HG02852 (cell line): ENCODE data around the gene DACH2.

ENCODE experiments used
- ATAC-seq: cut with Tn5 transposase; IDR thresholded peaks from one replicate; pipeline ENCODE4 v1.9.1; 2021; ENCODE audit warnings: mild to moderate bottlenecking, moderate library complexity; ENCODE audit not compliant: unreplicated experiment

The DACH2 gene

DNA sequence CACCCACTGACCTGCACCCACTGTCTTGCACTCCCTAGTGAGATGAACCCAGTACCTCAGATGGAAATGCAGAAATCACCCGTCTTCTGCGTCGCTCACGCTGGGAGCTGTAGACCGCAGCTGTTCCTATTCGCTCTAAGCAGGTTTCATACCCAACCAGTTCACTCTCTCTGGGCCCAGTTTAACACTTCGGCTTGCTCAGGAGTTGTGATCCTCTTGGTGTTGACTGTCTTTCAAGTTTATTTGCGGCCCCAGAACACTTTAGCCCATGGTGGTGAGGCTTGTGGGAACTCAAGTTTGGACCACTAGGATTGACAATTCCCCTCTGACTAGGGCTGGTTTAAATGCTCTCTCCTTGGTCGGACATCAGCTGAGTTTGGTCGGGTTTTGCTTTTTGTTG lies 147.0 kb downstream of the DACH2 start:
- no peak for ATAC-seq

DNA sequence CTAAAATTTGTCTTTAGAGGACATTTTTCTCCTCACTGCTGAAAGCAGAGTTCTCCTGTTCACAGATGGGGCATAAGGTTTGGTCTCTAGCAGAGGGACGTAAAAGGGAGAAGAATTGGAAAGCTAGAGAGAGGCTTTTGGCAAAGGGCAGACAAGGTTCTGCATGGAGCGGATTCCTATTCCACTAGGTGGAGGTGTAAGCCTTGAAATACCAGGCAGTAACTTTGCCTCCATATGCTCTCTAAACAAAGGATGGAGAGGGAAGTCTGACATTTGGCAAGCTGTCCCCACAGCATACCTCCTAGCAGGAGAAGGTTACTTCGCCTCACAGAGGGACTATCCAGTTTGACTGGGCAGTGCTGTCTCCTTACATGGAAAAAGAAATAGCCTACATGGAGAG lies 174.7 kb downstream of the DACH2 start:
- no peak for ATAC-seq

DNA sequence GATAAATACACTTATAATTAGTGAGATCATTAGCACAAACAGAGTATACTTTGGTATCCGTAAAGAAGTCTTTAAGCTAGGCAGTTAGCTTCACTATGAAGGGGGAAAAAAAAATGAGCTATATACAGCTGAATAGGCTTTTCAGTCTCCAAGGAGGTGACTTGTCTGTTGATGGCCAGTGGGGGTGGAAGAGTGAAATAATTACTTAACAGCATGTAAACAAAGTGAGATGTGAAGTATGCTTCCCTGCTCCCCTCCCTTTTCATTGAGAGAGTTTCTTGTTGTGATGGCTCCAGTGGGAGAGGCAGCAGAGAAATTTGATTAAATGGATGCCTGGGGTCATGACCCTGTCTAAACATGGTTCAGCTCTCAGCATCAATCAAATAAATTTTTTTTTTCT lies 180.9 kb downstream of the DACH2 start:
- ATAC-seq: no peak

DNA sequence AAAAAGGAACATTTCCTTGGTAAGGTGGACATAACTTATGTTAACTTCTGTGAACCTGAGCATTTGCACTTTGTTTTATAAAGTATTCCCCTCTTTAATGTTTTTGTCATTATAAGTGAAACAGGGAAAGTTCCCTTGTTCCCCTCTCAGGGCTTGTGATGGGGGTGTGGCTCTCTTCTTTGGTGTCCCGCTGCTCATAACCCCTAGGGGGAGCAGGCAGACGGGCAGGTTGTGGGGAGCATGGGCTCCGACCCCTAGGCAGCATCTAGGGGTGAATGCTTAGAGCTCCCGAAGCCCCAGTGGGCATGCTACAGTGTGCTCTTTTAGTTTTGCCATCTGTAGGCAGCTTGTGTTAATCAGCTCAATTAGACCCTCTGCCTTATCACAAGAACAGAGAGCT lies 200.4 kb downstream of the DACH2 start:
- no peak for ATAC-seq

DNA sequence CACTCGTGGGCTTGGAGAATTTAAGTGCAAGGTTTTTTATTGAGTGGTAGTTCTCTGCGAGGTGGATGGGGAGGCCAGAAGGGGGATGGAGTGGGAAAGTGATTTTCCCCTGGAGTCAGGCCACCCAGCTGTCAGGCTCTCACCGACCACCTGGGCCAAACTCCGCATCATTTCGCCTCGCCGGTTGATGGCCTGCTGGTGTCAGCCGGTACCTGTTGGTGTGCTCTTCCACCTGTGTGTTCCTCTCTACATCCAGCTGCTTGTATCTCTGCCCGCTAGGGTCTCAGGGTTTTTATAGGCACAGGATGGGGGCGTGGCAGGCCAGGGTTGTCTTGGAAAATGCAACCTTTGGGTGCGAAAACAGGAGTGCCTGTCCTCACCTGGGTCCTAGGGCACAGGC lies 200.9 kb downstream of the DACH2 start:
- ATAC-seq: no peak

DNA sequence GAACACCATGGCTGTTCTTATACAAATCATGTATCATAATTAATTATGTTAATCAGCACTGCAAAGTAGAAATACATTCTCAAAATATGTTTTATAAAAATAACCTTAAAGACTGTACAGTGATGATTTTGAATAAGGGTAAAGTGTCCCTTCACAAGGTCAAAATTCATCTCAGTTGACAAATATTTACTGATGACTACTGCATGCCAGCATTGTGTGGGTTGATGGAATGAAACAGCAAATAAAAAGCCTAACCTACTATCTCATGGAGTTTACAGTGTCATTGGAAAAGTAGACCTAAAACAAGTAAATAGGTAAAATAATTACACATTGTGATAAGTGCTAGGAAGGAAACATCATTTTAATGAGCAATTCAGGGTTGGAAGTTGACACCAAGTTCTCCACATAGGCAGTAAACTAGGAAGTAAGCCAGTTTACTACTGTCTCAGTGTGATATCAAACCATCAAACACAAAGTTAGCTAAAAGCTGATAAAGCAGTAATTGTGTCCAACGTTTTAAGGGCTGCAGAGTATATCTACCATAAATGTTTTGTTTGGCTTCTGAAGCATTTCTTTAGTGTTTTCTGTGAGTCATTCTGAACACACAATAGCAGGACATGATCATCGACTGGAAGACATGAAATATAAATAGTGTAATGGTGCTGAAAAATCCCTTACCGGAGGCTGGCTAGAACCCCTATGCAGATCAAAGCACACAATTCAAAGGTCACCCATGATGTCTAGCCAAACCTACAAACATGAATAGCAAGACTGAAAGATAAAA lies 221.8 kb downstream of the DACH2 start:
- no peak for ATAC-seq

DNA sequence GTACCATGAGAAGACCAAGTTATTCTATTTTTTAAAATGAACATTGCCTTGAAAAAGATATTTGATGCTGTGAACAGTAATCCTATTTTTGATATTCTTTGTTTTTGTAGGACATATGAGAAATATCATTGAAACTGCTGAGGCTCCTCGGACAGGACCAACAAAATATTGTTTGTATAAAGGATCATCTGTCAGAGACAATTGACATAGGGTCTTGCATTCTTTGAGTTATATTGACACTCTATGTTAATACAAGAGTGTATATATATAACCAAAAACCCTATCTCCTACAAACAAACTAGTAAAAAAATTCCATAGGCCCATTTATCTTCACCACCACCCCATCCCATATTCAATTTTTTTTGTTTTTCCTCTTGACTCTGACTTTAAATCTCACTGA lies 222.7 kb downstream of the DACH2 start:
- ATAC-seq: no peak

DNA sequence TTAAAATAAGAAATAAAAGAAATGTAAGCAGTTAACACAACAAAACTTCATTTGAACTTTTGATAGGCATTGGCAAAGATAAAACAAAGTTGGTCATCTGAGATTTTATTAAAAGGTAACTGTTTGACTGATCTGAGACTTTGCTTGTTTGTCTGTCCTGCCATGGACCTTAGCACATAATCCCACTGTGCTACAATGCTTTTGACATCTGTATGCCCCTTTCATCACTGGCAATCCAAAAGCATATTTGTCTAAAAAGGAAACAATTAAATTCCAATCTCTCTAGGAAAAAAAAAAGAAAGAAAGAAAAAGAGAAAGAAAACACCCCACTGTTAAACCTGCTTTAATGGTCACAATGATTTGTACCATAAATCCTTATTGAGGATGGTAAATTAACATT lies 231.0 kb downstream of the DACH2 start:
- ATAC-seq: no peak

DNA sequence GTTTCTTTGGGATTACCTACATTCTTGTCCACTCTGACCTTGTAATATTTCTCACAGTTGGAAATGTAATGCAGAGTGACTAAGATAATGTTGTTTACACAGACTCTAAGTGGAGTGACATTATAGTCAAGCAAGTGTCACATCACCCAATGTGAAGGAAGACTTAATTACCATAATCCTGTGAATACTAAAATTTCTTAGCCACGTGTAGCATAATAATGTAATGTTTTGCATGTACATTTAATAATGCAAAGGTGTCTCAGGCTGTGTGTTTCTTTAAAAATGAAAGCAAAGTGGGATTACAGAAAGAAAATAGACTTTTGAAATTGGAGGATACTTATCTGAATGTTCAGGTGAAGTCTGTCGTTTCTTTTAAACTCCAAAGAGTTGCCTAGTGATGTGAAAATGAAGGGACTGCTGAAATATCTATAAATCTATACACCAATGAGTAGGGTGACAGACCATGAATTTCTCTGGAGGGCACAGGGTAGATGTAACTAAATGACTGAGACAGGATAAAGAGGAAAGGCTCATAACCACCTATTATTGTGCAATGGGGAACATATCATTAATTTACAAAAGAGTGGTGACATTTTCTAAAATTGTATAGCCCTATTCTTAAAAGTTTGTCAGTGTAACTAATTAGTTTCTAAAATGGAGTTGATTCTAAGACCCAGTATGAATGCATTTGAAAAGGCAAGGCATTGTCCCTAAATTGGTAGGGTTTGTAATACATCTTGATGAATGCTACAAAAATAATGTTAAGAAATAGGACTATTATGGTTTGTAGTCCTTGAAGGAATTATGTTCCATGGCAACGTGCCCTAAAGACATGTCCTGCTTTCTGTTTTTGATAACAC lies 235.7 kb downstream of the DACH2 start:
- no peak for ATAC-seq

DNA sequence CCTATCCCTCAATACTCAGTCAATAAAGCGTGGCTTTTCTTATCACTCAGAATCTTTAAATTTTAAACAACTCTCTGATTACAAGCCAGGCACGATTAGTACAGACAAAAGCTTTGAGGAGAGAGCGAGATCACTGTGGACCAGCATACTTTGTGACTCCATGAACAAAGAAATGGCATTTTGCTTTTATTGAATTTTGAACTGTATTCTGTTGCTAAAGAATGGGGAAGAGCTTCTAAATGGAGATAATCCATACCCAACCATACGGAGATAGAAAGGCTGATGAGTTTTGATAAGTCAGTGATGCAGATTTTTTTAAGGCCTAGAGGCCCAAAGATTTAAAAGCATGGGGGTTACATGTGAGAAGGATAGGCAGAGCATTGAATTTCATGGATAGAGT lies 259.1 kb downstream of the DACH2 start:
- ATAC-seq: no peak

DNA sequence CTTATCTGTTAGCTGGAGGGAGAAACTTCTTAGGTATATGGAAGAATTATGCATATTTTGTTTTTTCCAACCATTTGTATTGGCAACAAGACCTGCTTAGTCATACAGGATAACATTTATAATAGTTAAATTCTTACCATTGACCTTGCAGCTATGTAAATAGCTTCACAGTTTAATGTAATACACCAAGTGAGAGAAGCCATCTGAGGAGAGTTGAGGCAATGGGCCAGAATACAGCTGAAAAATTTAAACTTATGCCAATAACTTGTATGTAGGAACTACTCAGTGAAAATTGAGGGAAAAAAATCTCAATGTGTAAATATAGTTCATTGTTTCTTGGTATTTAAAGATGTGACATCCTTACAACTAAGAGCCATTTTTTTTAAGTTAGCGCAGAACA lies 273.5 kb downstream of the DACH2 start:
- ATAC-seq: no peak

DNA sequence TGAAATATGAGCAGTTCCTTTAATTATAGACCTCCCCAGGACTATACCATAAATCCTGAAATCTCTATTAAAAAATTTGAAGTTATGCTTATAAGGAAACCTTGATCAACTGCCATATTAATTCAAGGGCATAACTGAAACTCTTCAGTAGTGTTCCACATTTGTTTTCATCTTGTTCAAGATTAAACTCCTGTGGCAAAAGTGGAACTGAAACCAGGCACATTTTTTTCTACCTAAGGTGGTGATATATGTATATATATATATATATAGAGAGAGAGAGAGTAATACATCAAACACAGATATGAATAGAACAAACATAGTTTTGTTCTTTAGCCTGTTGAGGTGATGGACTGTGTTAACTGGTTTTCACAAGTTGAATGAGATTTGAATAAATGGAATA lies 287.9 kb downstream of the DACH2 start:
- ATAC-seq: no peak

DNA sequence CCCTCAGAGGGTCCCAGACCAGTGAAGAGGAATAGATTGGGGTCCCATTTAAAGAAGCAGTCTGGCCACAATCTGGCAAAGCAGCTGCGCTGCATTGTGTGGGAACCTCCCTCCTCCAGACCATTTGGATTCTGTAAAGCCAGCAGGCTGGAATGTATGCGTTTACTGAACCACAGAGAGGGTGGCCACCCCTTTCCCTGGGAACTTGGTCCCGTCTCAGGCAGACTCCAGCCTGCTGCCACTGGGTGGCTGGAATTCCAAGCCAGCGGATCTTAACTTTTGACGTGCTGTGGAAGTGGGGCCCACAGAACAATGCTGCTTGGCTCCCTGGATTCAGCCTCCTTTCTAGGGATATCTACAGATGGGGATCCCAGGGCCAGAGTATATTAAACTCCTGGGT lies 307.2 kb downstream of the DACH2 start:
- ATAC-seq: no peak

DNA sequence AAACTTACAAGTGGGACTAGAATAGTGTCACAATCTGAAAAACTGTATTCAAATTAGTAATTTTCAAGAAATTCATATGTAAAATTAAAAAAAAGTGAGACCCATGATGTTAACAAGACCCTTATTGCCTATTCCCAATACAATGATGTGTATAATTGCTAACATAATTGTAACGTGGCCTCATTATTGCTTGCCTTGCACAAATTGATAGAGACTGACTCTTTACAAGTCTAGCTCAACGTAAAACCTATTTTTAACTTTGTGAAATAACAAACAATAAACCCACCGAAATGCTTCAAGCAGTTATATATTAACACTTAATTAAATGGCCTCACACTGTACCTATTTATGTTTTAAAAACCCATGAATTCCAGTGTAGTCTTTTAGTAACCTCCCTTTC lies 312.5 kb downstream of the DACH2 start:
- ATAC-seq: no peak

DNA sequence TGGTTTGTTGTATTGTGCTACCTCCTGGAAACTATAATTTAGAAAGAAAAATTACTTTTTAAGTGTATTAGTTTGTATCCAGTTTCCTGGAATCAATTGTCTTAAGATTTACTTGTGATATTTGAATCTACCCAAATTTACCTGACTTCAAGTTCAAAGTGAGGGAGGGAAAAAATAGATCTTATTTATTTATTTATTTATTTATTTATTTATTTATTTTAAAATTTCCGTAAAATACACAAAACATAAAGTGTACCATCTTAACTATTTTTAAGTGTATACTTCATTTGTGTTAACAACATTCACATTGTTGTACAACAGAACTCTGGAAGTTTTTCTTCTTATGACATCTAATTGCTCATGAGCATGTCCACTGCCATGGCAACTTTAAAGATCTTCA lies 356.0 kb downstream of the DACH2 start:
- no peak for ATAC-seq

DNA sequence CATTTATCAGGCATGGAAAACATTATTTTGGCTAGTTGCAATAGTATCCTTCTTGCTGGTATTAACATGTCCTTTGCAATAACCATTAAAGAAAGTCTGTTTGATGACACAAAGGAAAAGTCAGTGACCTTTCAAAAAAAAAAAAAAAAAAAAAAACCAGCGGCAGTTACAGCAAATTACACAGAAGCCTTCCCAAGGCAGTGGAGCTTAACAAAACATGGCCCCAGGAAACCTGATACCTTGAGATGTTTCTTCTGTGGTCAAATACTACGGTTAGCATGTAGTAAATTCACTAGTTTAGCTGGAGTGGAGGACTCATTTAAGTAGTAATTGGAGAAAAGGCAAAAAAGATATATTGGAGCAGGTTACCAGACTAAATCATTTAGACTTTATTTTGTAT lies 359.1 kb downstream of the DACH2 start:
- no peak for ATAC-seq

DNA sequence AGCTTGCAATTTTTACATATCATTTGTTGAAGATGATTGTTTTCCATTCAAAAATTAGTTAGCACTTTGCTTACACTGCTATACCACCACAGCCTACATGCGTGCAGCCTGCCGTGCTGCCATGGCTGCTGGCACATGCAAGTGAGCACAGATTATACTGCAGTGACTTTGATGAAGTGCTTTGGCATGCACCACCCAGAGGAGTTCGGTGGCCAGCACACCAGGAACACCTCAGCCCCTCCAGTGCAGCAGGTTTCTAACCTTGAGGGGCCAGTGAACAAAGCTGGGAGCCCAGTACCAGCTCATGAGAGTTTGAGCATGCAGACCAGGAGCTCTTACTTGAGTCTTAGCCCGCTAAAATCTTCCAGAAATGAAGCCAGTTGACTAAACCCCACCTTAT lies 431.5 kb downstream of the DACH2 start:
- ATAC-seq: no peak

DNA sequence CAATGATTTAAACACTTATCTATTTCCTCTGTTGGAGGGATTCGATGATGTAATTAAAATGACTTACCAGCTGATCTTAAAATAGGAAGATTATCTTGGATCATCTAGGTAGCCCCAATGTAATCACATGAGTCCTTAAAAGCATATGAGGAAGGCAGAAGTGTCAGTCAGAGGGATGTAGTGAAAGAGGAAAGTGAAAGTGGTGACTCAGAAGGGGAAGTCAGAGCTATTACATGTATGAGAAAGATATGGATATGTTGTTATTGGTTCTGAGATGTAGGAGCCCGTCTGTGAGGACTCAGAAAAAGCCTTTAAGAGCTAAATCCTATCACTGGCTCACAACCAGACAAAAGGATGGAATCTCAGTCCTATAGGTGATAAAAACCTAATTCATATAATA lies 456.4 kb downstream of the DACH2 start:
- ATAC-seq: peak; percentile 91

DNA sequence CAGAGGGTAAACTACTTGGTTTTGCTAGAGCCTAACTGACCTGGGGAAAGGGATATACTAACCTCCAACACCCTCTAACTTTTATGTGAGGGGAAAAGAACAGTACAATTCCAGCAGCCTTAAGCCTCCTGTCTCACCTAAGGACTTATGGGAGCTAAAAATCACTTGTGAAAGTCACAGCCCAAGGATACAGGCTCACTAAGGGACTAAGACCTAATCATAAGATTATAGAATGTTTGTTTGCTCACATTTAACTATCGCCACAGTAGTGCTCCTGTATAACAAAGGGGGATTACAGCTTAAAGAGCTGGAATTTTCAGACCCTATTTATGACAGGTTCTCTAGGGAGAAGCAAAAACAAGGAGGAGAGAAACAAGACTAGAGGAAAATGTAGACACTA lies 548.7 kb downstream of the DACH2 start:
- no peak for ATAC-seq

DNA sequence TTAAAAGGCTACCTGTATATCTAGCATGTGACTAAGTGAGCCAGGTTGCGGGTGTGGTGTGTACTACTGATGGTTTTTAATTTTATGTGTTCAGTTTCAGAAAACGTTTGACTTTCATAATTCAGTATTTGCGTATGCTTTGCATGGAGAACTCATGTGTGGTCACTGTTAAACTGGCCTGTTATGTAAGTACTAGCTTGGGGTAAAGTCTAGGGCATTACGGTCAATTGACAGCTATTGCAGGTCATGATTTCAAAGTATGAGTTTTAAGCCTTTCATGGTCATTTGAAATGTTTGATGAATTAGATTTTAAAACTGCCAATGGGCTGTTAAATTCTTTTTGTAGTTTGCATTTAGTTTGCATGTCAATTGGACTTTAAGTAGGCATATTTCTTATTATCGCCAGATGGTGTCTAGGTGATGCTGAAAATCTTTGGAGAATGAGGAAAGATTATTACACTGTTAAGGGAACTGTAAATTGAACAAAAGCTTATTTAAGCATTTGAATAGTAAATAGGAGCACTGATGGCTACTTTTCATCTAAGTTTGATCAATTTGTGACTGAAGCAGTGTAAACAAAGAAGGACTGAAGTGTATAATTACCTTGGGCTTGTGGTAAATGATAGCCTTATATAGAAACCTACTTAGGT lies 563.4 kb downstream of the DACH2 start:
- no peak for ATAC-seq

DNA sequence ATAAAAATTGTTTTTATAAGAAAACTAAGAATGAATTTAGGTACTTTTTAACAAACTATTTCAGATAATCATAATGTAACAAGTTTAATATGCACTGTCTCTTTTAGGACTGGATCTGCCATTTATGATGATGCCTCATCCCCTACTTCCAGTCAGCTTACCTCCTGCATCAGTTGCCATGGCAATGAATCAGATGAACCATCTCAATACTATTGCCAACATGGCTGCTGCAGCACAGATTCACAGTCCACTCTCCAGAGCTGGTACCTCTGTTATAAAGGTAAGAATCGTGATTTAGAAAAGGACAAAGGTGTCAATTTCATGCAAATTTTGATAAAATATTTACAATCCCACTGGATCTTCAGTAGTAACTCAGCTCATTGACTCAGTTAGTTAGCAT lies 566.2 kb downstream of the DACH2 start:
- no peak for ATAC-seq

DNA sequence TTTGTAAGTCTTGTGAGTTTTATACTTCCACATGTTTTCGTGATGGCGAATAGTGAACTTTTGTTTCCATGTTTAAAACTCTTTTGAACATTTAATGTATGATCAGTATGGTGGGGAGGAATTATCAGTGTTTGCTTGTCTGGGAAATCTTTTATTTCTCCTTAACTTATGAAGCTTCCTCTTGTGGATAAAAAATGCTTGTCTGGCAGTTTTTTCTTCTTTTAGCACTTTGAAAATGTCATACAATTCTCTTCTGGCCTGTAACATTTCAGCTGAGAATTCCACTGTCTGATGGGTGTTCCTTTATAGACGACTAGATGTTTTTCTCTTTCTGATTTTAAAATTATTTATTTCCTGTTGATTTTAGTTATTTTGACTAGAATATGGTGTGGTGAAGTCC lies 576.0 kb downstream of the DACH2 start:
- ATAC-seq: no peak
